GM12872 (cell line): ENCODE measurements around the gene E2F2.

Source experiments
- CTCF ChIP-seq: IDR thresholded peaks from 3 replicates; pipeline ENCODE4 v1.5.1; 2011; ENCODE audit warnings: low read depth, mild to moderate bottlenecking, low read length, moderate library complexity; ENCODE audit not compliant: insufficient read depth

Gene E2F2

DNA sequence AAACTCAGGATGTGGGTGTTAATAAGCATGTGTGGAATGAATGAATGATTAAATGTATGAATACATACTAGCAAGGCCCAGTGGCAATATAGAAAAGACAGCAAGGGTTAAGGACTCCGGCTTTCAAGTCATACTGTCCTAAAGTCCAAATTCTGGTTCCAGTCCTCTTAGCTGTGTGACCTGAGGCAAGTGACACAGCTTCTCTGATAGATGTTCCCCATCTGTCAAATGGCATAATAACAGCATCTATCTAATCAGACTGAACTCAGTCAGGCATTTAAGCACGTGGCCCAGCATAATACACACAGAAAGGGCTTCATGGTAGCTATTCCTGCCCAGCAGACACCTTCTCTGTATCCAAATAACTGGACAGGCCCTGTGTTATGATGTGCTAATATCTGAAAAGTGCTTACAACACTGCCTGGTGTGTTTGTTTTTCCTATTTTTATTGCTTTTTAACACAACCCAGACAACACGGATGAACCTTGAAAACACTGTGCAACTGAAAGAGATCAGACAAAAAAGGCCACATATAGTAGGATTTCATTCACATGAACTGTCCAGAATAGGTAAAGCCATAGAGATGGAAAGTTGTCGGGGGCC lies 59.5 kb downstream of the E2F2 start:
- no peak for TF ChIP-seq CTCF

GRCh38 chr1:23470282-23471070 lies 60.6 kb downstream of the E2F2 start:
- no peak for TF ChIP-seq CTCF

- no peak for TF ChIP-seq CTCF
Observed at GRCh38 chr1:23469372-23469982, 61.6 kb downstream of the E2F2 start.

DNA sequence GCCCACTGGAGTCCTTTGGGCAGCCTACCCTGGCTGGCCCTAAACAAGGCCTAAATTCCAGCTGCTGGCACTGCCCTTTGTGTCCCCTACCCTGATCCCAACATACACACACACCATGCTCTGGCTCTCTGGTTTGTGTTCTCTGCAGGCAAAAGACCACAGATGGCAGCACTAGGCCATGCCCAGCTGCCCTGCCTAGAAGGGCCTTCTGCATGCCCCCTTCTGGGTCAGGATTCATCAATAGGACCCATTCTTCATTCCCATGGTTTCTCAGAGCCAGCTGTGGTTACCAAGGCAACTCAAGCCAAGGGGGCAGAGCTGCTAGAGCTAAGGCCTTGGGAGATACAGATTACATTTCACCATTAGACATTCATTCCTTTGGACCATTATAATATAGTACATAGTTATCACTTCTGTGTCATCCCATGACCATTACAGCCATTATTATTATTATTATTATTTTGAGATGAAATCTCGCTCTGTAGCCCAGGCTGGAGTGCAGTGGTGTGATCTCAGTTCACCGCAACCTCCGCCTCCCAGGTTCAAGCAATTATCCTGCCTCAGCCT lies 64.5 kb downstream of the E2F2 start:
- TF ChIP-seq CTCF, result no peak

- TF ChIP-seq CTCF, result no peak
Observed at GRCh38 chr1:23463286-23463685, 67.7 kb downstream of the E2F2 start.

GRCh38 chr1:23462766-23463165 lies 68.3 kb downstream of the E2F2 start:
- no peak for TF ChIP-seq CTCF

DNA sequence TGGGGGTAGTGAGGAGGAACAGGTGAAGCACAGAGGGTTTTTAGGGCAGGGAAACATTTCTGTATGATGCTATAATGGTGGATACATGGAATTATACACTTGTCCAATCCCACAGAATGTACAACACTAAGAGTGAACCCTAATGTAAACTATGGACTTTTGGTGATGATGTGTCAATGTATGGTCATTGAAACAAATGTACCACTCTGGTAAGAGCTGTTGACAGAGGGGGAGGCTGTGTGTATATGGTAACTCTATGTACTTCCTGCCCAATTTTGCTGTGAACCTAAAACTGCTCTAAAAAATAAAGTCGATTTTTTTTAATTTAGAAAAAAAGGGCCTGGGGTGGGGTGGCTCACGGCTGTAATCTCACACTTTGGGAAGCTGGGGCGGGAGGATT lies 70.0 kb downstream of the E2F2 start:
- TF ChIP-seq CTCF, result no peak
